B cell (primary cell): ENCODE measurements around the gene ADGRD1. TPM values are rescaled to one million over a fixed set of nuclear protein-coding genes. Genes with fewer than 3 reads are reported as not detected.

Experiments
- ATAC-seq: fragments of 200-7000 bp; cut with Tn5 transposase; one replicate; pipeline ENCODE4 v1.10.0; 2021; ENCODE audit warnings: low read depth, mild to moderate bottlenecking, moderate number of reproducible peaks, moderate library complexity
- CTCF ChIA-PET: fragments of 350-600 bp; sonication (Branson Sonifier 250); formaldehyde crosslinking; loops from one replicate; lab custom pipeline; 2021; ENCODE audit warnings: antibody characterized with exemption, inconsistent platforms; lab: Charles Lee
- POLR2A ChIA-PET: fragments of 350-600 bp; sonication (Branson Sonifier 250); formaldehyde crosslinking; loops from one replicate; lab custom pipeline; 2021; ENCODE audit warnings: antibody characterized with exemption; lab: Charles Lee
- DNase-seq: peaks from one replicate; pipeline ENCODE4 v3.0.0; 2013
- H2AFZ ChIP-seq: 2 replicates; pipeline ENCODE4 v1.6.1; 2012; ENCODE audit warnings: mild to moderate bottlenecking, low read depth, low read length; ENCODE audit not compliant: insufficient read depth, poor library complexity, severe bottlenecking
- H3K27ac ChIP-seq, 2 donors: 1 replicate in 1 of 2; 2 replicates in 1 of 2; pipeline ENCODE4 v1.5.1; 2012 to 2013; ENCODE audit warnings: low read length in 2 of 2, mild to moderate bottlenecking in 2 of 2, moderate library complexity in 1 of 2
- H3K27me3 ChIP-seq, 4 experiments: fragments of 200-600 bp in 1 of 4; sonication (generic) in 1 of 4; replicated peaks in 1 of 4; 1 replicate in 2 of 4; 2 replicates in 2 of 4; pipeline versions ENCODE4 v1.6.1 to v1.7.0; 2013 to 2016; ENCODE audit warnings: low read length in 3 of 4, mild to moderate bottlenecking in 2 of 4, mixed read lengths in 1 of 4, moderate library complexity in 1 of 4; ENCODE audit not compliant: insufficient read depth in 4 of 4, control insufficient read depth in 3 of 4; ENCODE audit errors: control extremely low read depth in 1 of 4
- H3K36me3 ChIP-seq, 2 experiments: replicated peaks in 1 of 2; 1 replicate in 1 of 2; 2 replicates in 1 of 2; pipeline versions ENCODE4 v1.6.1 to v1.7.1; 2013; ENCODE audit warnings: low read length in 1 of 2; ENCODE audit not compliant: insufficient read depth in 2 of 2, control insufficient read depth in 1 of 2; ENCODE audit errors: control extremely low read depth in 1 of 2, extremely low read depth in 1 of 2
- H3K4me1 ChIP-seq, 2 donors: fragments of 200-600 bp in 1 of 2; sonication (generic) in 1 of 2; 1 replicate in 1 of 2; 2 replicates in 1 of 2; pipeline versions ENCODE4 v1.5.1 to v1.6.1; 2013 to 2017; ENCODE audit warnings: low read length in 2 of 2; ENCODE audit not compliant: control insufficient read depth in 2 of 2, insufficient read depth in 2 of 2
- H3K4me2 ChIP-seq: replicated peaks from 2 replicates; pipeline ENCODE3; 2012; ENCODE audit warnings: mild to moderate bottlenecking, low read depth, low read length; ENCODE audit not compliant: poor library complexity, severe bottlenecking
- H3K4me3 ChIP-seq, 5 experiments: fragments of 200-600 bp in 1 of 5; sonication (generic) in 1 of 5; 1 replicate in 3 of 5; 2 replicates in 2 of 5; pipeline versions ENCODE4 v1.5.1 to v1.7.0; 2011 to 2016; ENCODE audit warnings: low read length in 4 of 5, mild to moderate bottlenecking in 4 of 5, low read depth in 2 of 5, control low read depth in 1 of 5, moderate library complexity in 1 of 5; ENCODE audit not compliant: insufficient read depth in 1 of 5; ENCODE audit errors: control extremely low read depth in 1 of 5, extremely low read depth in 1 of 5
- H3K79me2 ChIP-seq: fragments of 200-600 bp; sonication (generic); one replicate; pipeline ENCODE4 v1.6.0; 2016; ENCODE audit warnings: low read length; ENCODE audit not compliant: control insufficient read depth, insufficient read depth
- H3K9ac ChIP-seq: fragments of 200-600 bp; sonication (generic); 2 replicates; pipeline ENCODE4 v1.6.1; 2017; ENCODE audit warnings: mild to moderate bottlenecking, low read length, moderate library complexity
- H3K9me3 ChIP-seq, 3 donors: one replicate each; pipeline versions ENCODE4 v1.6.1 to v1.7.1; 2013; ENCODE audit warnings: low read length in 2 of 3; ENCODE audit not compliant: control insufficient read depth in 2 of 3, insufficient read depth in 1 of 3; ENCODE audit errors: control extremely low read depth in 1 of 3
- H4K20me1 ChIP-seq: 2 replicates; pipeline ENCODE4 v1.6.0; 2012; ENCODE audit warnings: mild to moderate bottlenecking, low read length; ENCODE audit not compliant: insufficient read depth, control insufficient read depth, poor library complexity, severe bottlenecking
- H3K27ac Mint-ChIP-seq: one replicate; pipeline ENCODE4 v1.8.0; 2021; ENCODE audit warnings: mixed read lengths
- H3K27me3 Mint-ChIP-seq: one replicate; pipeline ENCODE4 v1.8.0; 2021; ENCODE audit warnings: mixed read lengths
- H3K4me1 Mint-ChIP-seq: one replicate; pipeline ENCODE4 v1.8.0; 2021; ENCODE audit warnings: mixed read lengths
- H3K4me3 Mint-ChIP-seq: one replicate; pipeline ENCODE4 v1.8.0; 2021; ENCODE audit warnings: mixed read lengths
- H3K9me3 Mint-ChIP-seq: one replicate; pipeline ENCODE4 v1.8.0; 2022; ENCODE audit warnings: mixed read lengths; ENCODE audit not compliant: insufficient read depth
- CTCF ChIP-seq: fragments of 200-600 bp; IDR thresholded peaks from one replicate; pipeline ENCODE4 v1.8.0; 2022; ENCODE audit warnings: antibody characterized with exemption, mild to moderate bottlenecking
- EZH2 ChIP-seq: IDR thresholded peaks from 2 replicates; pipeline ENCODE4 v1.6.1; 2012; ENCODE audit warnings: borderline replicate concordance, low read depth, mild to moderate bottlenecking, moderate library complexity, low read length; ENCODE audit not compliant: insufficient read depth, poor library complexity, severe bottlenecking
- WGBS: methylation state at CpG from one replicate; pipeline ENCODE4 v1.1.5; 2013; ENCODE audit warnings: missing lambda C conversion rate; ENCODE audit not compliant: insufficient coverage; 5-methylcytosine and 5-hydroxymethylcytosine counted together
- intact Hi-C: fragments of 100-400 bp; cut with micrococcal nuclease; formaldehyde crosslinking; loops from one replicate; pipeline ENCODE4 v1.10.0; 2022
- polyA plus RNA-seq: library from polyadenylated mRNA; depleted of rRNA; stranded (reverse); fragments of >200 nt; gene quantifications from 2 replicates; pipeline ENCODE4 v1.2.3, GENCODE V29; 2012
- total RNA-seq, 2 donors: library from RNA; stranded (reverse); fragments of 120-200 nt in 1 of 2; gene quantifications; 1 replicate in 1 of 2; 2 replicates in 1 of 2; pipeline versions ENCODE4 v1.2.3 to v1.2.4, GENCODE V29; 2013 to 2022

The ADGRD1 gene
- total and polyA plus RNA-seq, 2 donors (not counting 1 experiment from before 2014, with no cell fraction given), result 1.1 to 2.2 TPM

- Histone ChIP-seq H3K27ac (no peak overlapping the region), H3K9ac (no peak overlapping the region), H3K4me3 (no peak overlapping the region), H3K36me3 (no peaks in the 10 kb centered on the region), H3K9me3 (peaks cover 0 to 15% (median 0%) of the 10 kb centered on the region in 3 donors), H3K79me2 (no peaks in the 10 kb centered on the region), H3K27me3 (no peaks in the 10 kb centered on the region), H3K4me1 (peaks cover 37 to 40% of the 10 kb centered on the region in 2 donors), H2AFZ (no peak overlapping the region), H3K4me2 (no peak overlapping the region), H4K20me1 (no peaks in the 10 kb centered on the region)
- peaks cover 38% of the 10 kb centered on the region for H3K4me1 Mint-ChIP-seq
- peak overlapping the region; percentile 11 for H3K27ac Mint-ChIP-seq
- WGBS, result 76% methylated on average over 3 of the region's 7 CpGs
- no peak for DNase-seq
- no peaks in the 10 kb centered on the region for H3K9me3 Mint-ChIP-seq
- H3K27me3 Mint-ChIP-seq, result peaks cover 4% of the 10 kb centered on the region
- TF ChIP-seq EZH2 (no peak), CTCF (no peak)
- ATAC-seq, result no peak
- ChIA-PET POLR2A (no interaction called here), CTCF (interaction anchor here (0.6 kb wide), 1 partner anchor 466 kb away, joined by 3 read pairs; no protein-coding TSS in a partner anchor)
- no peak overlapping the region for H3K4me3 Mint-ChIP-seq
- intact Hi-C loops, result loop anchor here (5.0 kb wide), 1 partner anchor 111 kb away; the partner anchor contains the start of gene RAN
These were observed 29.8 kb downstream of the ADGRD1 start for GRCh38 chr12:130983328-130984017.
